Measurements from ENCODE around the gene RAB36. TPM values are rescaled to one million over a fixed set of nuclear protein-coding genes. Genes with fewer than 3 reads are reported as not detected.
A peak's percentile ranks its signal among the peaks of the same experiment; 100 is the strongest.

RAB36 gene
- total RNA-seq, result 1 to 10 TPM; 1.1 to 1.2 TPM
- 1 to 10 TPM in 1 of 3 donors, under 1 TPM in 2; 0.66 to 2.0 (median 0.97) TPM for polyA plus RNA-seq
- total RNA-seq, result 0.39 to 4.6 (median 1.3) reads per million in 6 experiments

GRCh38 chr22:23144932-23145877 lies at the start of gene RAB36:
Gene RAB36 (plus strand): TSS chr22:23145477. CDS start chr22:23146617, 1,140 bp downstream.
- POLR2A ChIA-PET, result interaction anchor here (0.6 to 2.4 kb wide), 8 partner anchors 8 to 425 kb away, joined by 3 to 17 read pairs (median 4); partner anchors contain the start of gene GNAZ
- Mint-ChIP-seq H3K36me3 (peaks cover 0 to 4% (median 0%) of the 10 kb centered on the region in 3 donors), H3K9me3 (no peaks in the 10 kb centered on the region), H3K4me1 (peaks cover 21 to 55% (median 53%) of the 10 kb centered on the region in 4 donors), H3K4me3 (peak within 1 kb of the TSS; percentile 69 to 90 (median 82)), H3K27ac (peak within 1 kb of the TSS; percentile 82 to 99 (median 96)), H3K27me3 (no peaks in the 10 kb centered on the region)
- ATAC-seq (peak; percentile 48), DNase-seq (peak; percentile 81 to 97 (median 90))

- ATAC-seq (no peak), DNase-seq (no peak)
- Mint-ChIP-seq H3K4me1 (no peaks in the 10 kb centered on the region), H3K4me3 (no peak overlapping the region), H3K27ac (no peak overlapping the region), H3K9me3 (no peaks in the 10 kb centered on the region), H3K36me3 (no peaks in the 10 kb centered on the region), H3K27me3 (no peaks in the 10 kb centered on the region)
- POLR2A ChIA-PET, result no interaction called here
Measured at GRCh38 chr22:23095733-23096342, 49.4 kb upstream of the RAB36 start.

DNA sequence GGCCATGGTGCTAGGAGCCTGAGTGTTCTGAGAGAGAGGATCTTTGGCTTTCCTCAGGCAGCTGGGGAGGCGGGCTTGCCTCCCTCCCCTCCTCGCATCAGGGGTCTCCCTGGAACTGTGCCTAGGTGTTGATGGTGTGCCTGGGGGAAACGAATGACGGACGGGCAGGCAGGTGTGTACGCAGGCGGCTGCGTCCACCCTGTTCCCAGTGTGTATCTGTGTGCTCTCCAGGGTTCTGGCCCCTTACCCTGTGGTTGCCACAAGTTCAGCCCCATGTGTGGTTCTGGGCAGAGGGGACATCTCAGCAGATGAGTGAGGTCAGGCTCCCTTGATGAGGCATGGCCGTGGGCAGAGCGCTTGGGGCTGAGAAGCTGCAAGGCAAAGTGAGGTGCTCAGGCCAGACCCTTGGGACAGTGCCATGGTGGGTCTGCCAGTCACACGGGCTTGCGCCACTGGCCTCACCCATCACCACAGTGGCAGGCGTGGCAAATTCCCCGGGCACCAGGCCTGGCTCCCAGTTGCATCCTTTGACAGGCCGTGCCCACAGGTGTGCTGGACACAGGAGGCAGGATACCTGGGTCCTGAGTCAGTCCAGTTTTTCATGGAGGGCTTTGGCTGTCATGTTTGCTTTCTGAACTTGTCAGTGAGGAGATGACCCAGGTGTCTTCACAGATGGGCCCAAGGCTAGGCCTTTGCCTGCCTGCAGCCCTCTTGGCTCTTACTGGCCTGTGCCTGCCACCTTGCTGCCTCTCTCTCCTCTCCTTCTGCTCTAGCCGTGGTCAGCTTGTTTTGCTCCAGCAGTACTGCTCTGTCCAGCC lies 47.7 kb upstream of the RAB36 start:
- no peaks in the 10 kb centered on the region for H3K27me3 Mint-ChIP-seq
- H3K4me1 Mint-ChIP-seq, result no peaks in the 10 kb centered on the region
- no peaks in the 10 kb centered on the region for H3K36me3 Mint-ChIP-seq
- ATAC-seq, result no peak
- no peak overlapping the region for H3K4me3 Mint-ChIP-seq
- no peaks in the 10 kb centered on the region for H3K9me3 Mint-ChIP-seq
- no peak for DNase-seq
- POLR2A ChIA-PET, result no interaction called here
- peak overlapping the region in 1 of 10 donors; percentile 40 for H3K27ac Mint-ChIP-seq

- Mint-ChIP-seq H3K27me3 (no peaks in the 10 kb centered on the region), H3K4me3 (no peak overlapping the region), H3K27ac (no peak overlapping the region), H3K4me1 (no peaks in the 10 kb centered on the region), H3K36me3 (no peaks in the 10 kb centered on the region), H3K9me3 (no peaks in the 10 kb centered on the region)
- ATAC-seq (no peak), DNase-seq (no peak)
- POLR2A ChIA-PET, result no interaction called here
Measured at GRCh38 chr22:23098230-23098705, 47.0 kb upstream of the RAB36 start.

DNA sequence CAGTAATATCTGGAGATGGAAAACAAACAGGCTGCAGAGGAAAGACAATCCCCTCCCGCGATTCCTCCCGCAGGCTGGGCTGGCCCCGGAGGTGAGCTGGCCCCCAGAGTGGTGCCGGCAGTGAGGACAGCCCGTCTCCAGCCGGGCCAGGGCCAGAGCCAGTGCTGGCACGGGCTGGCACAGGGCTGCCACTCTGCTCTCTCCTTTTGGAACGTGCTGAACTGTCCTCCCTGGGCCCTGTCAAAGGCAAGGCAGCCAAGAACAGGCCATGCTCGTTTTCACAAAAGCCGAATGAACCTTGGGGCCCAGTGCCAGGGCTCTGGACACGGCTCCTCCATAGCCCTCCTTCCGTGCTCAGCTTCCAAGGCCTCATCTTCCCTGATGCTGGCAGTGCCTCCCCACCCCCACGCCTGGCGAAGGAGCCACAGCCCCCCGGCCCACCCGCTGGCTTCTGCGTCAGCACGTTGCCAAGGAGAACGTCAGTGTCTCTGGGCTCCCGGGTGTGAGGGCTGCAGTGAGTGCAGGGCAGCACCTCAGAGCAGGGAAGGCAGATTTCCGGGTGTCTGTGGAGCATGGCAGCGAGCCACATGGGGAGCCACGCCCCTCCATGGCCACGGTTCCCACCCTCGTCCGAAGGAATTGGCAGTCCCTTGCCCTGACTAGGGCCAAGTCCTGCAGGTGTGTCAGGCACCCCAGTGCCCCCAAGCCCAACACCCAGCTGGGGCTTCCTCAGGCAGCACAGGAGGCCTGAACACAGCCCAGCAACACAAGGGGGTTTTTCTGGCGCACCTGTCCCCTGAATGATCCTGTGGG lies 46.4 kb upstream of the RAB36 start:
- Mint-ChIP-seq H3K4me3 (no peak overlapping the region), H3K27me3 (no peaks in the 10 kb centered on the region)

GRCh38 chr22:23099531-23099804 lies 45.8 kb upstream of the RAB36 start:
- no peaks in the 10 kb centered on the region for H3K36me3 Mint-ChIP-seq
- no peak overlapping the region for H3K27ac Mint-ChIP-seq
- no peak for DNase-seq

More for the DNA sequence above, 46.4 kb upstream of the RAB36 start:
- Mint-ChIP-seq H3K4me1 (no peaks in the 10 kb centered on the region), H3K27ac (no peak overlapping the region), H3K36me3 (no peaks in the 10 kb centered on the region), H3K9me3 (no peaks in the 10 kb centered on the region)
- ATAC-seq, result no peak
- POLR2A ChIA-PET, result no interaction called here
- DNase-seq, result no peak

GRCh38 chr22:23100124-23100801 lies 45.0 kb upstream of the RAB36 start:
- Mint-ChIP-seq H3K9me3 (no peaks in the 10 kb centered on the region), H3K4me1 (no peaks in the 10 kb centered on the region), H3K27me3 (no peaks in the 10 kb centered on the region), H3K27ac (no peak overlapping the region), H3K4me3 (no peak overlapping the region), H3K36me3 (no peaks in the 10 kb centered on the region)
- POLR2A ChIA-PET, result no interaction called here
- ATAC-seq, result no peak
- no peak for DNase-seq

More at GRCh38 chr22:23099531-23099804, 45.8 kb upstream of the RAB36 start:
- ATAC-seq, result no peak
- Mint-ChIP-seq H3K9me3 (no peaks in the 10 kb centered on the region), H3K4me1 (no peaks in the 10 kb centered on the region), H3K27me3 (no peaks in the 10 kb centered on the region), H3K4me3 (no peak overlapping the region)
- POLR2A ChIA-PET, result no interaction called here

DNA sequence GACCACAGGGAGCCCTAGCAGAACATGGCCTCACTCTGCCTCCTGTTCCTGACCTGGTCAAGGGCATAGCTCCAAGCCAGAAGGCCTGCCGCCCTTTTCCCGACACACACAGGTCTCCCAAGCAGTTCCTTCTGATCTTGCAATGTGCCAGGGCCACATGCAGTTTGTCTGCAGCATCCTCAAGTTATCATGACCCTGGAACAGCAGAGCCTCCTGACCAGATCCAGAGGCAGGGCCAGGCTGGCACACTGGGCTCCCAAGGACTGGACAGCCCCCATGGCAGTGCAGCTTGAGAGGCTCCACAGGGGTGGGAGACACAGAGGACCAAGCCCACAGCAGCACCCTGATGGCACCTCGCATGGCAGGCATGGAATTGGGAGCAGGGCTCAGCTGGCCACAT lies 43.8 kb upstream of the RAB36 start:
- DNase-seq, result no peak
- Mint-ChIP-seq H3K36me3 (no peaks in the 10 kb centered on the region), H3K27me3 (no peaks in the 10 kb centered on the region), H3K4me3 (no peak overlapping the region), H3K27ac (no peak overlapping the region), H3K9me3 (no peaks in the 10 kb centered on the region), H3K4me1 (no peaks in the 10 kb centered on the region)
- POLR2A ChIA-PET, result no interaction called here
- ATAC-seq, result no peak

DNA sequence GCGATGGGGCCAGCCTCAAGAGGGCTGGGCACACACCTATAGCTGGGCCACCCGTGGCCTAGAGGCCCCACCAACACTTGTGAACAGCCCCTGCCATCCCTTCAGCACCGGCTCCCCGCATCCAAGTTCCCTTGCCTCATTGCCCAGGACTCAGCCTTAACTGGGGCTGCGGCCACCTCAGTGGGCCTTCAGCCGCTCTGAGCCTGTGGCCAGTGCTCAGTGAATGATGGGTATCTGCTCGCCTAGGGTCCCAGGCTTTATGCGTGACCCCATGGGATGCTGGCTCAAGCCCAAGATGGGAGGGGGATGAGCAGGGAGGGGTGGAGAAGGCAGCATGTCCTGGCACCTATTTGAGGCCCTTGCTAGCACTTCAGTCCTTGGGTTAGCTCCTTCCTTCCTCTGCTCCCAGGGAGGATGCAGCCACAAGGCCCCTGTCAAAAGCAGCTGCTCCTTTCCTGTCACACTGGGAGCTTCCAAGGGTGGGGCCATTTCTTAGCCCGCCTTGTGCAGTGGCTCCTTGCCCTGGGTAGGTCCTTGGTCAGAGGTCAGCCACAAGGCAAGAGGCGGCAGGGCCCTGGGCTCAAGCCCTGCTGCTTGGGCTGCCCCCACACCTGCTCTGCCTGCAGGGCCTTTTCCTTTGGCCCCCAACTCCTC lies 43.1 kb upstream of the RAB36 start:
- ATAC-seq (no peak), DNase-seq (no peak)
- peak overlapping the region in 2 of 10 donors; percentile 41 to 45 for H3K27ac Mint-ChIP-seq
- H3K36me3 Mint-ChIP-seq, result no peaks in the 10 kb centered on the region
- H3K4me1 Mint-ChIP-seq, result no peaks in the 10 kb centered on the region
- no peak overlapping the region for H3K4me3 Mint-ChIP-seq
- H3K9me3 Mint-ChIP-seq, result no peaks in the 10 kb centered on the region
- no peaks in the 10 kb centered on the region for H3K27me3 Mint-ChIP-seq
- POLR2A ChIA-PET, result no interaction called here

GRCh38 chr22:23102776-23103175 lies 42.5 kb upstream of the RAB36 start:
- Mint-ChIP-seq H3K36me3 (no peaks in the 10 kb centered on the region), H3K4me1 (peaks cover 0 to 2% (median 0%) of the 10 kb centered on the region in 4 donors), H3K27ac (peak overlapping the region in 2 of 10 donors; percentile 41 to 45), H3K9me3 (no peaks in the 10 kb centered on the region), H3K27me3 (no peaks in the 10 kb centered on the region), H3K4me3 (no peak overlapping the region)
- POLR2A ChIA-PET, result no interaction called here
- ATAC-seq, result no peak
- DNase-seq, result no peak

DNA sequence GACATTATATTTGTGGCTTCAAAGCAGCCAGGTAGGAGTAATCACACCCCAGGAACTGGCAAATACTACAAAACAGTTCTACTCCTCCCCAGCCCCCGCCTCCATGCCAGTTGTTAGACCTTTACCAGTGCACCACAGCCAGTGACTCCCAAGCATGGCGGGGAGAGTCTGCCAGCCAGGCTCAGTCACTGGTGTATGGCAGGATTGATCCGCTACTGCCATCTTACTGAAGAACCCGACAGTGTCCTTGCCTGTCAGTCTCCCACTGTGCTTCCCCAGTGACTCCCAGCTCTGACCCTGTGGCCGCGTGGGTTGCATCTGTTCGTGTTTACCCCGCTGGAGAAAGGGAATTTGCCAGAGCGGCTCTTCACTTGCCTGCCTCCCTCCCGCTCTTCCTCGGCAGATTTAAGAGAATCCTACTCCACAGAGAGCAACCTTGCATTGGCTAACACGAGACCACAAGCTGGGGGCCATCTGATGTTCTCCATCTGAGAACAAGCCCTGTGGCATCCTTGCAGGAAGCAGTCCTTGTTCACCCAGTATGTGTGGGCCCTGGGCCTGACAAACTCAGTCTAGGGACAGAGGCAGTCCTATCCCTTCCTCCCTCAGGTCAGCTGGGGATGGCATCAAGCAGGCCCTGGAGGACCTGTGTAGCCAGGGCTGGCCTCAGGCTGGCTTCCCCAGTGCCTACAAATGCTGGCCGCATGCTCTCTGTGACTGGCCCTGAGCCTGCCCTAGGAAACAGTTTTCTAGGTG lies 41.9 kb upstream of the RAB36 start:
- DNase-seq (no peak), ATAC-seq (no peak)
- Mint-ChIP-seq H3K4me3 (no peak overlapping the region), H3K36me3 (no peaks in the 10 kb centered on the region), H3K9me3 (no peaks in the 10 kb centered on the region), H3K4me1 (peaks cover 0 to 2% (median 0%) of the 10 kb centered on the region in 4 donors), H3K27me3 (no peaks in the 10 kb centered on the region), H3K27ac (no peak overlapping the region)
- POLR2A ChIA-PET, result no interaction called here

Measured in naive thymus-derived CD8-positive, alpha-beta T cell (primary cell).